ENCODE data around the gene ANKRD13A. TPM values are rescaled to one million over a fixed set of nuclear protein-coding genes. Genes with fewer than 3 reads are reported as not detected.
"Not testable (repeated sequence)": the region's sequence is repeated elsewhere in the genome, so short reads cannot be mapped to it uniquely, and the experiment has no call there.

The ANKRD13A gene
- total and polyA plus RNA-seq, 7 experiments from 2014 or later: 33.4 to 82.8 (median 65.6) TPM

GRCh38 chr12:110050927-110051326 lies 51.7 kb downstream of the ANKRD13A start:
- intact Hi-C loops (cut with micrococcal nuclease): no loop called here
- Mint-ChIP-seq H3K4me3 (no peak overlapping the region), H3K4me1 (peaks cover 18 to 39% (median 32%) of the 10 kb centered on the region in 7 donors), H3K27me3 (peaks cover 0 to 4% (median 0%) of the 10 kb centered on the region in 5 donors), H3K9me3 (no peaks in the 10 kb centered on the region), H3K36me3 (peaks cover 0 to 10% (median 0%) of the 10 kb centered on the region in 5 donors), H3K27ac (peak overlapping the region in 2 of 9 donors; percentile 11 to 38)
- ChIA-PET POLR2A (no interaction called here), CTCF (no interaction called here)
- H3K4me3 ChIP-seq (ENCODE audit: low read length): no peak overlapping the region
- H3K27ac ChIP-seq (ENCODE audit: low read depth, low read length): no peak overlapping the region
- no peaks in the 10 kb centered on the region for H3K27me3 ChIP-seq (ENCODE audit: control insufficient read depth in 2 of 2, insufficient read depth in 2 of 2, low read length in 2 of 2)
- H3K36me3 ChIP-seq (ENCODE audit: control insufficient read depth in 2 of 3, insufficient read depth in 3 of 3, low read length in 3 of 3): no peaks in the 10 kb centered on the region
- no peak for ATAC-seq
- no peak for DNase-seq
- no peaks in the 10 kb centered on the region for H3K9me3 ChIP-seq (ENCODE audit: control insufficient read depth in 2 of 3, low read length in 3 of 3)
- H3K4me1 ChIP-seq (ENCODE audit: control insufficient read depth in 2 of 2, insufficient read depth in 2 of 2, low read length in 2 of 2): peaks cover 19% of the 10 kb centered on the region in 2 donors

GRCh38 chr12:110055375-110056352 lies 56.4 kb downstream of the ANKRD13A start:
- H3K9me3 Mint-ChIP-seq; H3K4me3 ChIP-seq (ENCODE audit: low read length); H3K4me1 ChIP-seq (ENCODE audit: control insufficient read depth in 2 of 2, insufficient read depth in 2 of 2, low read length in 2 of 2); POLR2A ChIA-PET; H3K27me3 Mint-ChIP-seq; CTCF ChIA-PET; intact Hi-C loops (cut with micrococcal nuclease); H3K27ac ChIP-seq (ENCODE audit: low read depth, low read length); H3K27me3 ChIP-seq (ENCODE audit: control insufficient read depth in 2 of 2, insufficient read depth in 2 of 2, low read length in 2 of 2); H3K36me3 ChIP-seq (ENCODE audit: control insufficient read depth in 2 of 3, insufficient read depth in 3 of 3, low read length in 3 of 3); H3K9me3 ChIP-seq (ENCODE audit: control insufficient read depth in 2 of 3, low read length in 3 of 3); H3K4me3 Mint-ChIP-seq; ATAC-seq: not testable (repeated sequence)
- H3K4me1 Mint-ChIP-seq: peaks cover 0 to 34% (median 0%) of the 10 kb centered on the region in 7 donors
- DNase-seq: peak in 1 of 9 donors; percentile 38
- H3K36me3 Mint-ChIP-seq: peaks cover 0 to 23% (median 0%) of the 10 kb centered on the region in 5 donors
- peak overlapping the region in 1 of 9 donors; percentile 59 for H3K27ac Mint-ChIP-seq

GRCh38 chr12:110056643-110057042 lies 57.4 kb downstream of the ANKRD13A start:
- H3K36me3 ChIP-seq (ENCODE audit: control insufficient read depth in 2 of 3, insufficient read depth in 3 of 3, low read length in 3 of 3); CTCF ChIA-PET; H3K4me3 Mint-ChIP-seq; intact Hi-C loops (cut with micrococcal nuclease); H3K27ac Mint-ChIP-seq; H3K9me3 ChIP-seq (ENCODE audit: control insufficient read depth in 2 of 3, low read length in 3 of 3); H3K9me3 Mint-ChIP-seq; H3K27ac ChIP-seq (ENCODE audit: low read depth, low read length); DNase-seq; H3K4me1 ChIP-seq (ENCODE audit: control insufficient read depth in 2 of 2, insufficient read depth in 2 of 2, low read length in 2 of 2); H3K4me3 ChIP-seq (ENCODE audit: low read length); ATAC-seq; H3K27me3 Mint-ChIP-seq; H3K27me3 ChIP-seq (ENCODE audit: control insufficient read depth in 2 of 2, insufficient read depth in 2 of 2, low read length in 2 of 2); POLR2A ChIA-PET: not testable (repeated sequence)
- peaks cover 0 to 26% (median 0%) of the 10 kb centered on the region in 5 donors for H3K36me3 Mint-ChIP-seq
- H3K4me1 Mint-ChIP-seq: peaks cover 0 to 39% (median 0%) of the 10 kb centered on the region in 7 donors

- Mint-ChIP-seq H3K9me3 (peaks cover 0 to 4% (median 0%) of the 10 kb centered on the region in 11 donors), H3K27me3 (peaks cover 0 to 4% (median 0%) of the 10 kb centered on the region in 5 donors), H3K27ac (no peak overlapping the region), H3K4me1 (peaks cover 0 to 39% (median 0%) of the 10 kb centered on the region in 7 donors), H3K4me3 (no peak overlapping the region), H3K36me3 (peaks cover 0 to 26% (median 0%) of the 10 kb centered on the region in 5 donors)
- Histone ChIP-seq H3K4me1 (ENCODE audit: control insufficient read depth in 2 of 2, insufficient read depth in 2 of 2, low read length in 2 of 2) (no peaks in the 10 kb centered on the region), H3K27ac (ENCODE audit: low read depth, low read length) (no peak overlapping the region), H3K4me3 (ENCODE audit: low read length) (no peak overlapping the region), H3K36me3 (ENCODE audit: control insufficient read depth in 2 of 3, insufficient read depth in 3 of 3, low read length in 3 of 3) (no peaks in the 10 kb centered on the region), H3K27me3 (ENCODE audit: control insufficient read depth in 2 of 2, insufficient read depth in 2 of 2, low read length in 2 of 2) (no peaks in the 10 kb centered on the region), H3K9me3 (ENCODE audit: control insufficient read depth in 2 of 3, low read length in 3 of 3) (no peaks in the 10 kb centered on the region)
- DNase-seq: no peak
- intact Hi-C loops (cut with micrococcal nuclease): no loop called here
- no peak for ATAC-seq
- ChIA-PET POLR2A (interaction anchor here (0.7 kb wide), 1 partner anchor 14 kb away, joined by 3 read pairs; no protein-coding TSS in a partner anchor), CTCF (no interaction called here)
Measured at GRCh38 chr12:110058875-110059615, 59.8 kb downstream of the ANKRD13A start.

GRCh38 chr12:110059651-110060000 lies 60.4 kb downstream of the ANKRD13A start:
- Histone ChIP-seq H3K4me3 (ENCODE audit: low read length) (no peak overlapping the region), H3K4me1 (ENCODE audit: control insufficient read depth in 2 of 2, insufficient read depth in 2 of 2, low read length in 2 of 2) (no peaks in the 10 kb centered on the region), H3K36me3 (ENCODE audit: control insufficient read depth in 2 of 3, insufficient read depth in 3 of 3, low read length in 3 of 3) (no peaks in the 10 kb centered on the region), H3K27ac (ENCODE audit: low read depth, low read length) (no peak overlapping the region), H3K9me3 (ENCODE audit: control insufficient read depth in 2 of 3, low read length in 3 of 3) (no peaks in the 10 kb centered on the region), H3K27me3 (ENCODE audit: control insufficient read depth in 2 of 2, insufficient read depth in 2 of 2, low read length in 2 of 2) (no peaks in the 10 kb centered on the region)
- POLR2A ChIA-PET: interaction anchor here (0.7 kb wide), 1 partner anchor 14 kb away, joined by 3 read pairs; no protein-coding TSS in a partner anchor
- peaks cover 0 to 39% (median 0%) of the 10 kb centered on the region in 7 donors for H3K4me1 Mint-ChIP-seq
- H3K27me3 Mint-ChIP-seq: peaks cover 0 to 3% (median 0%) of the 10 kb centered on the region in 5 donors
- ATAC-seq (no peak), DNase-seq (no peak)
- intact Hi-C loops (cut with micrococcal nuclease): no loop called here
- H3K4me3 Mint-ChIP-seq: peak overlapping the region in 1 of 10 donors; percentile 3
- CTCF ChIA-PET: no interaction called here
- peaks cover 0 to 23% (median 0%) of the 10 kb centered on the region in 5 donors for H3K36me3 Mint-ChIP-seq
- peak overlapping the region in 1 of 9 donors; percentile 0 for H3K27ac Mint-ChIP-seq
- peaks cover 0 to 4% (median 0%) of the 10 kb centered on the region in 11 donors for H3K9me3 Mint-ChIP-seq

- peaks cover 0 to 16% (median 0%) of the 10 kb centered on the region in 5 donors for H3K36me3 Mint-ChIP-seq
- Histone ChIP-seq H3K4me3 (ENCODE audit: low read length) (no peak overlapping the region), H3K4me1 (ENCODE audit: control insufficient read depth in 2 of 2, insufficient read depth in 2 of 2, low read length in 2 of 2) (no peaks in the 10 kb centered on the region), H3K27me3 (ENCODE audit: control insufficient read depth in 2 of 2, insufficient read depth in 2 of 2, low read length in 2 of 2) (no peaks in the 10 kb centered on the region), H3K36me3 (ENCODE audit: control insufficient read depth in 2 of 3, insufficient read depth in 3 of 3, low read length in 3 of 3) (no peaks in the 10 kb centered on the region), H3K27ac (ENCODE audit: low read depth, low read length) (no peak overlapping the region), H3K9me3 (ENCODE audit: control insufficient read depth in 2 of 3, low read length in 3 of 3) (no peaks in the 10 kb centered on the region)
- ChIA-PET POLR2A (no interaction called here), CTCF (interaction anchor here (0.6 to 0.7 kb wide), 2 partner anchors 10 to 16 kb away, joined by 3 to 4 read pairs; no protein-coding TSS in a partner anchor)
- no peaks in the 10 kb centered on the region for H3K27me3 Mint-ChIP-seq
- H3K4me1 Mint-ChIP-seq: peaks cover 0 to 26% (median 0%) of the 10 kb centered on the region in 7 donors
- peak overlapping the region in 1 of 9 donors; percentile 55 for H3K27ac Mint-ChIP-seq
- ATAC-seq: no peak
- intact Hi-C loops (cut with micrococcal nuclease): no loop called here
- no peak for DNase-seq
- no peak overlapping the region for H3K4me3 Mint-ChIP-seq
- H3K9me3 Mint-ChIP-seq: peaks cover 0 to 4% (median 0%) of the 10 kb centered on the region in 11 donors
Measured at GRCh38 chr12:110062241-110062640, 63.0 kb downstream of the ANKRD13A start.
